Activated CD8-positive, alpha-beta memory T cell treated with anti-CD3 and anti-CD28 coated beads for 24 hours (primary cell): Measurements from ENCODE around the gene RAPGEF1.
"Not testable (repeated sequence)": the region's sequence is repeated elsewhere in the genome, so short reads cannot be mapped to it uniquely, and the experiment has no call there.

Experiments used
- DNase-seq: peaks from one replicate; pipeline ENCODE4 v3.0.0-alpha.2; 2020

Gene RAPGEF1

GRCh38 chr9:131554087-131554842 lies 185.6 kb downstream of the RAPGEF1 start:
- no peak for DNase-seq

- no peak for DNase-seq
These were observed 187.8 kb downstream of the RAPGEF1 start for GRCh38 chr9:131552030-131552429.

- DNase-seq: not testable (repeated sequence)
These were observed 189.4 kb downstream of the RAPGEF1 start for GRCh38 chr9:131550465-131550864.

GRCh38 chr9:131549186-131549585 lies 190.7 kb downstream of the RAPGEF1 start:
- not testable (repeated sequence) for DNase-seq

GRCh38 chr9:131546336-131547084 lies 193.4 kb downstream of the RAPGEF1 start:
- no peak for DNase-seq

GRCh38 chr9:131545786-131546335 lies 194.0 kb downstream of the RAPGEF1 start:
- no peak for DNase-seq

- DNase-seq: no peak
These were observed 194.7 kb downstream of the RAPGEF1 start, which contains the start of gene PRRT1B for GRCh38 chr9:131545003-131545785. Gene PRRT1B (plus strand): TSS chr9:131545523. CDS start chr9:131545616, 93 bp downstream.

- DNase-seq: no peak
These were observed 196.7 kb downstream of the RAPGEF1 start for GRCh38 chr9:131543141-131543540.

- no peak for DNase-seq
These were observed 200.5 kb downstream of the RAPGEF1 start for GRCh38 chr9:131539223-131539923.

- no peak for DNase-seq
These were observed 201.9 kb downstream of the RAPGEF1 start for GRCh38 chr9:131537946-131538345.

GRCh38 chr9:131534721-131535237 lies 205.1 kb downstream of the RAPGEF1 start:
- no peak for DNase-seq

- DNase-seq: peak; percentile 87
These were observed 208.7 kb downstream of the RAPGEF1 start, which contains the start of gene UCK1 for GRCh38 chr9:131530920-131531832. Gene UCK1 (minus strand): TSS chr9:131531263. CDS start chr9:131531174, 89 bp downstream.

GRCh38 chr9:131530546-131530919 lies 209.3 kb downstream of the RAPGEF1 start:
- no peak for DNase-seq

- no peak for DNase-seq
These were observed 210.0 kb downstream of the RAPGEF1 start for GRCh38 chr9:131529597-131530545.

- no peak for DNase-seq
These were observed 210.9 kb downstream of the RAPGEF1 start for GRCh38 chr9:131528886-131529505.

GRCh38 chr9:131528186-131528585 lies 211.7 kb downstream of the RAPGEF1 start:
- no peak for DNase-seq
